LoVo (cell line): Measurements from ENCODE around the gene FRZB.
"Not testable (repeated sequence)": the region's sequence is repeated elsewhere in the genome, so short reads cannot be mapped to it uniquely, and the experiment has no call there.

Source experiments
- DNase-seq: peaks from one replicate; pipeline ENCODE4 v3.0.0-alpha.2; 2016; ENCODE audit warnings: low spot score

The FRZB gene

GRCh38 chr2:182890305-182890704 is 23.9 kb upstream of the FRZB start:
- no peak for DNase-seq

DNA sequence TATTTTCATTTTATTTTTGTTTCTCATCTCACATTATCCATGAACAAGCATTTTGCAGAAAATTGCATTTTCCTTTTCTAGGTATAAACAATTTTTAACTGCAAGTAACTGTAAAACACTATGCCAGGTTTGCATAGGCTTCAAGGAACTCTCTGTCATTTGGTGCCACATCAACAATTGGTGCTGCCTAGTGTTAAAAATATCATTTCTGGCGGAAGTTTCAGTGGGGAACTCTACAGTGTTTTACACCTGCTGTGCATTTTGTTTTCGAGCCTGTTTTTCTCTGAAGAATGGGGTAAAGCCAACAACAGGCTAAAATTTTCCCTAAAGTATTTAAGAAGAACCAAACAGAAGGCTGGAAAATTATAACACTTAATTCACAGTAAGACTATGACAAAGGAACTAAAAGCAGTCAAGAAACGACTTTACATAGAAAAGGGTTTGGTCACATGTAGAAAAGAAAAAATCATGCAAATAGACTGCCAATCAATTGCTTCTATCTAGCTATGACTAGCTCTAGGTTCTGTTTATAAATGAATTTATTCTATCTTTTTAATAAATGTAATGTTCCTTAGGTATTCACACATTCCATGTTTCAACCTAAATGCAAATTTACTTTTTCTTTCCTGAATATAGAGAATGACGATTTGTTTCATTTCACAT is 21.4 kb upstream of the FRZB start:
- DNase-seq, result no peak

DNA sequence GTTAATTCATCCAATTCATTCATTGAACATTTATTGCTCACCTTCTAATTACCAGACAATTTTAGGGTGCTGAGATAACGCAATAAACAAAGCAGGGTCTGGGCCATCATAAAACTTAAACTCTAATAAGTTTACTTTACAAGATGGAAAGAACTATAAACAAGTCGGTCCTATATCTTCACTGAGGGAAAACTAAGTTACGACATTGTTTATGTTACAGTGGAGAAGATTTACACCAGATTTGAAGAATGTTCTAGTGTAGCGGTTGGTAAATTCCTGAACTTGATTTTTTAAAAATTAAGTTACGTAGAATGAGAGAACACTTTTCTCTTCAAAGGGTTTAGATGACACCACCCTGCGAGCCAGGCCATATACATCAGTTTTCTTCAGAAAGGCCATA is 20.7 kb upstream of the FRZB start:
- DNase-seq, result no peak

DNA sequence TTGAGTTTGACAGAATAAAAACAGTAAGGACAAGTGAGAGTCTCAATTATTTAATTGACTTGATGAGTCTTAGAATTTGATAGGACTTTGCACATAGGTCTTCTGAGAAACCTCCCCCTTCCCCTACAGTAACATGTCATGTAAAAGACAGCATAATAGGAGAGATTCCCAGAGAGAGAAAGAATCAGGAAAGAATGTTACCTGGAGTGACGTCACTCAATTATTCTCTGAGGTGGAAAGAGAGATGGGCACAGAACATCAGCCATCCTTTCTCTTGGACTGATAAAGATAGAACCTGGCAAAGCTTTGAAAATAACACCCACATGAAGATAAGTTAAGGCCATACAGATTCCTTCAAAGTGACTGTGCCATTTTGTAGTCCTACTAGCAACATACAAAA is 19.3 kb upstream of the FRZB start:
- no peak for DNase-seq

DNA sequence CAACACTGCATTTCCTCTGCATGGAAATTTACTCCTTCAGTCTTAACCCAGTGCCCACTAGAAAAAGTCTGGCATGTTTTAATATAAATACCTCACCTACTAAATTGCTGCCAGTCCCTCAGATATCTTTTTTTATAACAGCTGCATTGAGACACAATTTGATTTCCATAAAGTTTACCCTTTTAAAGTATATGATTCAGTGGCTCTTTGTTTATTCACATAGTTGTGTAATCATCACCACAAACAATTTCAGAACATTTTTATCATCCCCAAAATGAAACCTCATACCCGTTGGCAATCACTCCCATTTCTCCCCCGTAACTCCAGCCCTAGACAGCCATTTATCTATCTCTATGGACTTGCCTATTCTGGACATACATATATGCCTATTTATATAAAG is 17.0 kb upstream of the FRZB start:
- DNase-seq, result no peak

- DNase-seq, result not testable (repeated sequence)
These were observed 13.7 kb upstream of the FRZB start for GRCh38 chr2:182880100-182880499.

GRCh38 chr2:182876653-182877052 is 10.2 kb upstream of the FRZB start:
- DNase-seq, result not testable (repeated sequence)

GRCh38 chr2:182870227-182870626 is 3.8 kb upstream of the FRZB start:
- no peak for DNase-seq

DNA sequence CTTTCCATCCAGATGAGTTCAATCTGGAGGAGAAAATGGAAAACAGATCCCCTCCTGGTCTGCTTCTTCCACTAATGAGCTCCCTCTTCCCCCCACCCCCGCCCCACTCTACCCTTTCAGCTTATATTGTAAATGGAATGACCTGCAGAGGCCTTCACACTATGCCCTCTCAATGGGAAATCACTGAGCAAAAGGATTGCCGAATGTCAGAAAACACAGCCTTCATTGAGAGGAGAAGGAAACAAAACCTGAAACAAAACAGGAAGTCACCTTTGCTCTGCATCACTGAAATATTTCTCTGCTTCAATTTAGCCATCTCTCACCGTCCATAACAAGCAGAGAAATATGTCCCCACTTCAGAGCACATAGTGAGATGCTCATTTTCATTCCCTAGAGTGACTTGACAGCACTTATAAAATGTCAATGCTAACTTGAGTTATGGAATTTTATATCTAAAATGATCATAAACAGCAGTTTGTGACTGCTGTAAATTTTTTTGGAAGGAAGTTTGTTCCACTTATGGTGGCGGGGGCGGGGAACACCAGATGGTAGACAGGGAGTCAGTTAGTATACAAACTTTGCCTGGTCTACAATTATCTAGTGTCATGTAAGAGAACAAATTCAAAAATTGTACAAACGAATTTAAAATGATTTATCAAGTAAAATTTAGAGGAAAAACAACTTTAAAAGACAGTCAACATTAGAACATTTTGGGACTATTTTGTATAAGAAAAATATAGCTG is 1.8 kb upstream of the FRZB start:
- no peak for DNase-seq

GRCh38 chr2:182867426-182868053 is 1.1 kb upstream of the FRZB start:
- DNase-seq, result no peak

DNA sequence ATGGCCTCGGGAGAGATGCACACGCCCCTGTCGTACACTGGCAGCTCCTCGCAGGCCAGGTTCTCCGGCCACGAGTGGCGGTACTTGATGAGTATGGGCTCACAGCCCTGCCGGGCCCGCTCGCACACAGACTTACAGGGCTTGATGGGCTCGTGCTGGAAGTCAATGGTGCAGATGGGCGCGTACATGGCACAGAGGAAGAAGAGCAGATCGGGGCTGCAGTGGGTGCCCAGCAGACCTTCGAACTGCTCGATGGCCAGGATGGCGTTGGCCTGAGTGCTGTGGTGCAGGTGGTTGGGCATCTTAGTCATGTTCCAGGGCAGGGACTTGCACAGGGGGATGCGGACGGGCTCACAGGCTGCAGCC is 359 bp downstream of the FRZB start:
- DNase-seq, result no peak

GRCh38 chr2:182864949-182865570 is 1.4 kb downstream of the FRZB start:
- DNase-seq, result no peak

GRCh38 chr2:182863642-182864041 is 2.8 kb downstream of the FRZB start:
- DNase-seq, result no peak

DNA sequence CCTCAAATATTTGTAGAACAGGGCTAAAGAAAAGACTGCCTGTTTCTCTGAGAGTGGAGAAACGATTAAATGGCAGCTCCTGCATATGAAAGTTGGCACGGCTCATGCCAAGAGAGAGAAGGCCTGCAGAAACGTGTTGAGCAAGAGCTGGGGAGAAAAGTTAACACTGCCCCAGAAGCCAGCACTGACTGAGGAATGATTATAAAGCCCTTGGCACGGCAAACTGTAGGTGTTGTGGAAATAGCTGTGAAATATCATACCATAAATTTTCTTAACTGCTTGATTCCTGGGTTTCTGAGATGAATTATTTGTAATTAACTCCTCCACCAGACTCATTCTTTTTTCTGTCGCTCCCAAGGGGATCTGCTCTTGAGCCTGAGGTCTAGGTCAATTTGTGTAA is 4.3 kb downstream of the FRZB start:
- DNase-seq, result no peak

GRCh38 chr2:182860858-182861257 is 5.6 kb downstream of the FRZB start:
- no peak for DNase-seq

GRCh38 chr2:182858671-182859070 is 7.8 kb downstream of the FRZB start:
- DNase-seq, result no peak

GRCh38 chr2:182855376-182855775 is 11.1 kb downstream of the FRZB start:
- DNase-seq, result no peak

- DNase-seq, result no peak
These were observed 11.9 kb downstream of the FRZB start for GRCh38 chr2:182854375-182855105.

- DNase-seq, result no peak
These were observed 13.6 kb downstream of the FRZB start for GRCh38 chr2:182852801-182853200.

DNA sequence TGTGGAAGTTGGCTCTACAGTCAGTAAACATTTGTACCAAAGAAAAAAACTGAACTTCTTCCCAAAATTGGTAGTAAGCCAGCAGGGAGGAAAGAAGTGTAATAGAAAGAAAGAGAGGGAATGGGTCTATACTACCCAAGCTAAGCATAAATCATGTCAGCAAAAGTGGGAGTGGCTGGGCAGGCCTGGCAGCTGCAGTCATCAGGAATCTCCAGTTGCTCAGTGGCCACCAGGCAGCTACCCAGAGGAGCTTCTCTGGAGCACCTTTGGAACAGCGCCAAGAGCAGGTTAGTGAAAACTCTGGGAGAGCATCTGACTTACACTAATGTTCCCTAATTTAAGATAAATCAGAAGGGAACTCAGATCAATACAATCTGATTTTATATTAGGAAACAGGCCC is 14.3 kb downstream of the FRZB start:
- peak; percentile 22 for DNase-seq

DNA sequence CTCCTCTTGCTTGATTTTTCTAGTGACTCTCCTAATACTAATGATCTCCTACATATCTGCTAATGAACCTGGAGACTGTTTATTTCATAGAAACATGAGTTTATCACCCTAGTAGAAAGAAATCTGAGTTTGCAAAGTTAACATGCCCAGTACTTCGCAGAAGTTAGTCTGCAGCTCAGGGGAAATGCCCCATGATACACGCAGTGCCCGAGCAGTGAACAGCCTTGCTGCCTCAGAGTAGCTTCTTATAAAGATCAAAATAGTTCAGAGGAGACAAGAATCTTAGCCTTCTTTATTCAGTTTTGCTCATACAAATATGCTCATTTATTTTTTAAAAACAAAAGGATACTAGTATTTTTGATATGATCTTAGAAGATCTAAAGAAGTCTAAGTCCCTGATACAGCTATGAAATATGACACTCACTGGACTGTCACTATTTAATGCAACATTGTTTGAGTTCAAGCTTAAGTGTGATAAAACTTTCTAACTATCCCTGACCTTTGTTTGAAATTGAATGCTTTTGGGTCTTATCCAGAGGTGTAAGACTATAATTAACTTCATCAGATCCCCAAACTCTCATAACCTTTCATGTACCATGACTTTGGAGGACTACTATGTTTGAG is 20.5 kb downstream of the FRZB start:
- no peak for DNase-seq

- DNase-seq, result no peak
These were observed 30.0 kb downstream of the FRZB start for GRCh38 chr2:182836451-182836850.
